Pulmonary artery endothelial cell (primary cell): ENCODE data around the gene KCNIP3. TPM values are rescaled to one million over a fixed set of nuclear protein-coding genes. Genes with fewer than 3 reads are reported as not detected.
"Not testable (repeated sequence)": the region's sequence is repeated elsewhere in the genome, so short reads cannot be mapped to it uniquely, and the experiment has no call there.

Experiments used
- DNase-seq: peaks from one replicate; pipeline ENCODE4 v3.0.0-alpha.2; 2011; ENCODE audit warnings: low read depth, low spot score
- total RNA-seq: library from RNA; depleted of rRNA; stranded (reverse); fragments of >200 nt; gene quantifications from 2 replicates; pipeline ENCODE4 v1.2.3, GENCODE V29; 2014

KCNIP3 gene
- total RNA-seq, 1 donor from 2014 or later = 0.33 TPM

DNA sequence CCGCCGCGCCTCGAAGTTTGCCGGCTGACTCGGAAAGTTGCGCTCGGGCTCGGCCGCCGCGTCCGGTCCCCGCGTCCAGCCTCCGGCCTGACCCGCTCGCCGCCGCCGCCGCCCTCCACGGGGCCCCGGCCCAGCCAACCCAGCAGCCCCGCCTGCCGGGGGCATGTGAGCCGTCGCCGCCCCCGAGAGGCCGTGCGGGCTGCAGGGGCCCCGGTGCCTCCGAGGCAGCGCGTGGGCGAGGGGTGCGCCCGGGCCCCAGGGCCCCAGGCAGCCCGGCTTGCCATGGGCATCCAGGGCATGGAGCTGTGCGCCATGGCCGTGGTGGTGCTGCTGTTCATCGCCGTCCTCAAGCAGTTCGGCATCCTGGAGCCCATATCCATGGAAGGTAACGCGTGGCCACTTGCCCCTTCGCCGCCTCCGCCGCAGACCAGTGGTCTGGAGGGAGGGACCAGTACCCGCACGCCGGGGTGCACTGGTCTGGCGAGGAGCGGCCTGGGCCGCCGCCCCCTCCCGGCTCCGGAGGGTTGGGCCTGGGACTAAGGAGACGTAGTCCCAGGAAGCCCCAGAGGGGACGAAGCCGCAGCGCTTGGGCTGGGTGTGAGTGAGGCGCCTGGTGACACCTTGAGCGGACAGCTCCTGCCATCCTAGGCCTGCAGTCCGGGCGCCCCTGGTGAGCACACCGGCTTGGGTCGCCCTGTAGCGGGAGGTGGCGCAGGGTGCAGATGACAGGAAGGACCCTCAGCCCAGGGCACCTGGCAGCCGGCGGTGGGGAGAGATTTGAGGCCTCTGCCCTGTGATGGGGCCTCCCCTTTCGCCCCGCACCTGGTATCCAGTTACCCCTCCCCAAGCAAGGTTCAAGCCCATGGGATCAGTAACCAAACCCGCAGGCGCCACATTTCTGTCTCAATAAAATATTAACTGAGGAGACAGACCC is 49.9 kb downstream of the KCNIP3 start:
- DNase-seq = no peak

DNA sequence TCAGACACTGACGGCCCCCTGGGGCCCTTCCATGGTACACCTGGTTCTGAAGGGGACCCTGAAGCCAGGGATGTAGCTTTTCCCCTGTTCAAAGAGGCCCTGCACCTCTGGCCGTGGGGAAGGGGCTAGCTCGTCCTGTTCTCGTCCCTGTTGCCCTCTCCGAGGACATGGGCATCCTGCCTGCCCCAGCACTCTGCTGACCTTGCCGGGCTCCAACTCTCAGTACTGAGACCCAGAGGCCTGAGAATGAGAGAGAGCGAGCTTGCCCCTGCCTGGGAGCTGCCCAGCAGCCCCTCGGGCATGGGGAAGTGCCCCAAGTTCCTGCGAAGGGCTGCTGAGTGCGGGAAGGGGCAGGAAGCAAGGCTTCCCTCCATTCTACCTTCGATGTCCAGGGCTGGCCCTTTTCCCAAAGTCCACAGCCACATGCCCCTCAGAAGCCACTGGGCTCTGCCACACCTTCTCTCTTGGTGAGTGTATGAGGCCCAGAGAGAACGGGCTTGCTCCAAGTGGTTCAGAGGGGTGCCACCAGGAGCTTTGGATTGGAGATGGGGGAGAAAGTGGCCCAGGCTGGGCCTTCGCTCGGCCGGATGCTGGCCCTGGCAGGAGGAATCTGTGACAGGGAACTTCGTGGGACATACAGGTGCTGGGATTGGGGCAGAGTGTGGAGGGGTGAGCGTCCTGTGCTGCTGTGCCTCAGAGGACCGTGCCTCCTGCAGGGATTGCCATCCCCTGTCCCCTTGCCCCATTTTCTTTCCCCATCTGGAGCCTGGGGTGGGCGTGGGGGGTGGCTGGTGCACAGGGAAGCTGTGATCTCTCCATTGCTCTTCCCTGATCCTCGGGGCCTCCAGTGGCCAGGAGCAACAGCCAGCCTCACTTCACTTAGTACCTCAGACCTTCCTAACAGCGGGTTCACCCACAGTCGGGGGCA is 50.8 kb downstream of the KCNIP3 start:
- DNase-seq = no peak

DNA sequence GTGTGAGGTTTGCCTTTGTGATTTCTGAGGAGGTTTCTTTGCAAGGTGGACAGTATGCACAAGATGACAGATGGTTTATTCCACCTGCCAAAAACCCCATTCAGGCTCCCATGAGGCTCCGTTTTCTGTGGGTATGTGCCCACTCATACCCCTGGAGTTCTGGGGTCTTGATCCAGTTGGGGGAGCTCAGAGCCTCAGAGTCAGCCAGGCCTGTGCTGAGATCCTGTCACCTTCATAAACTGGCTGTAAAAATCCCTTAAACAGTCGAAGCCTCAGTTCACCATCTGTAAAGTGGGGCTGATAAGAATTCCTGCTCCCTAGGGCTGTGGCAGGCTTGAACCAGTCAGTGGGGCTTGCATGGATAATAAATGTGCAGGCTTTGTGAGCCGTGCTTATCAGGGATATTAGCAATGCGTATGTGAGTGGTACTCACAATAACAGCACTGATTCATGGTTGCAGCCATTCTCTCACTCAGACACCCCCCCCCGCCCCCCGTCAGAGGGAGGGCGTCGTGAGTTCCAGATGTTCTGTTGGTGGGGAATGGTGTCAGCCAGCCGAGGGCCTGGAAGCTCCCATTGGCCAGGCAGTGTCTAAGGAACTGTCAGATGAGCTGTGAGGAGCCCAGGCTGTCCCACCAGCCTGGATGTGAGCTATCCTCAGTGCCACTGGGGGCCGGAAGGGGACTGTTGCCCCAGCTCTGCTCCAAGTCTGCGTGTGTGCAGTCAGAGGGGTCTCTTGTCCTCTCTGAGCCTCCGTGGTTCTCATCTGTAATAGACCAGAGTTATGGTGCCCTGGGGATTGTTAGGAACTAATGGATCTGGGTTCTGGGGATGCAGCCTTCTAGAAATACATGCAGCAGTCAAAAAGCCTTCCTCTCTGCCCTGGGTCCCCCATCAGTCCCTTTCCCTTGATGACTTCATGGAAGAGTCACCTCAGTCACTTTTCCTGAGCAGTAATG is 51.7 kb downstream of the KCNIP3 start:
- no peak for DNase-seq

DNA sequence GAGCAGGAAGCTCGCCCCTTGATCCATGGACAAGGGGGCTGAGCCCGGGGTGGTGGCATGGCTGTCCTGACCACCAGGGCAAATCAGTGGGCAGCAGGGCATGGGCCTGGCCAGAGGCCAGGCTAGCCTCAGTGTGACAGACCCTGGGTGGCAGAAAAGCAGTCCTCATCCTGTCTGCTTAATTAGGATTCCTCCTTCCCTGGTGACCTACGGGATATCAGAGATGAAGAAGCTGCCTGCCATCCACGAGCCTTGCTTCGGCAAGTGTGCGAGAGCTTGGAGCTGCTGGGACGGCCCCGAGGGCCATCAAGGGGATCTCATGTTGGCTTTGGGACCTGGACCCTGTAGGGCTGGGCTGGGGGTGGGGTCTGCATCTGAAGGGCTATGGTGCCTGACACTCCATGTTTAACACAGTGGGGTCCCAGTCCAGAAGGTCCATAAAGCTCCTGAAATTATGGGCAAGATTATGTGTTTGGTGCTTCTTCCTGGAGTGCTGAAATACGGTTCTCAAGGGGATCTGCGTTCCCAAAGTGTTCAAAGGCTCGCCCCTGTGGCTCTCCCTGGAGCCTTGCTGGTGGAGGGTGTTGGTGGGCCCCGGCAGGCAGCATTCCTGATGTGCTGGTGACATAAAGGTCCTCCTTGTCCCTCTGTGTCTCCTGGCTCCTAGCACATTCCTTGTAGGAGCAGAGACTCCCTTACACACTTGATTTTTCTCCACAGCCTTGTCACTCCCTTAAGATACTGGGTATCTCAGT is 52.6 kb downstream of the KCNIP3 start:
- DNase-seq = no peak

DNA sequence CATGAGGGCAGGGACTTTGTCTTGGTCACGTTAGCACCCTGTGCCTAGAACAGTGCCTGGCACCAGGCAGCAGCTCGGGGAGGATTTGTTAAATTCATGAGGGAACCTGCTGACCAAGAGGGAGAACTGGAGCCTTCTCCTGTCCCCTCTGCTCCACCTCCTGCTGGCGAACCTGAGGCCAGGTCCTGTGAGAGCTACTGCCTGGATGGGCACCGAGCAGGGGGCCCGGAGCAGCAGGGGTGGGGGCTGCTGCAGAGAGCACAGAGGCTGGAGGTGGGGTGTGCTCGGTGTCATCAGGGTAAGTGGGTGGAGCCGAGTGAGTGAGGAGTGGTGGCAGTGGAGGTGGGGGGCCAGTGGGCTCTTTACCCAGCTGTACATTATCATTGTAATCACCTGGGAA is 53.2 kb downstream of the KCNIP3 start:
- no peak for DNase-seq

DNA sequence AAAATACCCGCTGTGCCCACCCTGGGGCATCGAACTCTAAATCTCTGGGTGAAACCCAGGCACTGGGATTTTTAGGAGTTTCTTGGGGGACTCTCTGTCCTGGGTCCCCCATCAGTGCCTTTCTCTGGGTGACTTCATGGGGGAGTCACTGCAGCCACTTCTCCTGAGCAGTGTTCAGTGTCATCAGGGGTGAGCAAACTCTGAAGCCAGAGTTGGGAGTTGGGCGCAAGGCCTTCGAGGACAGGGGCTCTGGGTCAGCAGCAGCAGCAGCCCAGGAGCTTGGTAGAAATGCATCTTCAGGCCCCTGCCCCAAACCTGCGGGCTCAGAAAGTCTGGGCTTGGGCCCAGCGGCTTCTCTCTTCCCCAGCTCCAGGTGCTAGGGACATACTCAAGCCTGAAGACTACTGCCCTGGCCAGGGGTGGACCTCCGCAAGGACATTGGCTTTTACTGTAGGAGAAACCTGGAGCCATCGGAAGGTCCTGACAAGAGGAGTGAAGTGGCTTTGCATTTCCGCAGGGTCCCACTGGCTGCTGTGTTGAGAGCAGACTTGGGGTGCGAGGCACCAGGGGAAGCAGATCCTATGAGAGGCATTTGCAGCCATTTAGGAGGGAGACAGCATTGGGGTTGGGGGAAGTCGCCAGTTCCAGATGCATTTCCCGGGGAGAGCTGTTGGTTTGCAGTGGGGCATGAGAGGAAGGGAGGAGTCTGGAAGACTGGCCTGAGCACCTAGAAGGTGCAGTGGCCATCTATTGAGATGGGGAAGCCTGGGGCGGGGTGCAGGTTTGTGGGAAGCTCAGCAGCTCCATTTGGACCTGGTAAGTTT is 53.8 kb downstream of the KCNIP3 start:
- DNase-seq = no peak

DNA sequence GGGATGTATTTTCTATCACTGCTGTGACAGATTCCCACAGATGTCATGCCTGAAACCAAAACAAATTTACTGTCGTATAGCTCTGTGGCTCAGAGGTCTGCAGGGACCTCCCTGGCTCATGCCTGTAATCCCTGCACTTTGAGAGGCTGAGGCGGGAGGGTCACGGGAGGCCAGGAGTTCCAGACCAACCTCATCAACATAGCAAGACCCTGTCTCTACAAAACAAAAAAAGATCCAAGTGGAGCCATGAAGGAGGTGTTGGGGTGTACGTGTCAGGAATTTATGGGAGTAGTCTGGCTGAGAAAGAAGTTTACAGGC is 54.4 kb downstream of the KCNIP3 start:
- no peak for DNase-seq

DNA sequence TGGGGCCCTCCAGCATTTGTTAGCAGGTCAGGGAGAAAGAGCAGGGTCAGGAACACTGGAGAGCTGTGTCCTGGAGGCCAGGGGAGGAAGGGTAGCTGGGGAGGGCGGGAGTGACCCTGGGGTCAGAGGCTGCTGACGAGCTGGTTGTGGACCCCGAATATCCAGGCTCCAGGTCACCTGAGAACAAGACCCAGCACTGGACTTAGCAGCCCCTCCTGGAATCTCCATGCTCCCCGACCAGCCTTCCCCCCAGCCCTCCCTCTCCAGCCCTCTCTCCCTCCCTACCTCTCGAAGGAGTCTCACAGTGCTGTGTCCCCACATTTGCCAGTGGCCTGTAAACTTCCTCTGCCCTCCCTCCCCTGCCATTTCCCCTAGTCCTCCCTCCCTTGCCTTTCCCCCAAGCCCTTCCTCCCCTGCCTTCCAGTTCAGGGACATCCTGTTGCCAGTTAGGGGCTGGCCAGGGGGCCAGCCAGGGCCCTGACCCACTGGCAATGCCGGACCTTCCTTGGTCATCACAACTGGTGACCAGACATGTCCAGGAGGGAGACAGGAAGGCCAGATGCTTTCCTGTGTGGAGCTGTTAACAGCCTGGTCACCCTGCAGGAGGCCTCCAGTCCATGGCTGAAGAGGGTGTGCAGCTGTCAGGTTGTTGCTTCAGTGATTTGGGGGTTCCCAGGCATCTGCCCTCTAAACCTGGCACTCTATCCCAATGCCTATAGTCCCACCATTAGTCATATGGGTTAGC is 55.3 kb downstream of the KCNIP3 start:
- no peak for DNase-seq

DNA sequence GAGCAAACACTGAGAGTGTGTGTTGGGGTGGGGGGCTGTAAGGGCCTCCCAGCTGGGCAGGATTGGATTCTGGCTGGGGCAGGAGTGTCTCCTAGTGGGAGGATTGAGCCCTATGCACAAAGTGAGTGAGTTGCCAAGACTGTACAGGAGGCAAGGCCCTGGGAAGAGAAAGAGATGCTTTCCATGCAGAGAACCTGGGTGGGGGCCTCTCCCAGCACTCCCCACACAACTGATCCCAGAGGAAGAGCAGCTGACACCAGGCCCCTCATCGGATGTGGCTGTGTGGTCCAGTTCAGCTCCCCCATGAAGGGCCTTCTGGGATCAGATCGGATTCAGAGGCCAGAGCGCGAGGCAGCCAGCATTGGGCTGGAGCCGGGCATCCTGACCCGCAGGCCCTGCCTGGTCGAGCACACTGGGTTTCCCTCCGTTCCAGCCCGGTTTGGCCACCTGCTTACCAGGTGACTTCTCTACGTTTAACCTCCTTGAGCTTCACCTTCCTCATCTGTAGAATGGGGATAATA is 56.0 kb downstream of the KCNIP3 start:
- DNase-seq = no peak

DNA sequence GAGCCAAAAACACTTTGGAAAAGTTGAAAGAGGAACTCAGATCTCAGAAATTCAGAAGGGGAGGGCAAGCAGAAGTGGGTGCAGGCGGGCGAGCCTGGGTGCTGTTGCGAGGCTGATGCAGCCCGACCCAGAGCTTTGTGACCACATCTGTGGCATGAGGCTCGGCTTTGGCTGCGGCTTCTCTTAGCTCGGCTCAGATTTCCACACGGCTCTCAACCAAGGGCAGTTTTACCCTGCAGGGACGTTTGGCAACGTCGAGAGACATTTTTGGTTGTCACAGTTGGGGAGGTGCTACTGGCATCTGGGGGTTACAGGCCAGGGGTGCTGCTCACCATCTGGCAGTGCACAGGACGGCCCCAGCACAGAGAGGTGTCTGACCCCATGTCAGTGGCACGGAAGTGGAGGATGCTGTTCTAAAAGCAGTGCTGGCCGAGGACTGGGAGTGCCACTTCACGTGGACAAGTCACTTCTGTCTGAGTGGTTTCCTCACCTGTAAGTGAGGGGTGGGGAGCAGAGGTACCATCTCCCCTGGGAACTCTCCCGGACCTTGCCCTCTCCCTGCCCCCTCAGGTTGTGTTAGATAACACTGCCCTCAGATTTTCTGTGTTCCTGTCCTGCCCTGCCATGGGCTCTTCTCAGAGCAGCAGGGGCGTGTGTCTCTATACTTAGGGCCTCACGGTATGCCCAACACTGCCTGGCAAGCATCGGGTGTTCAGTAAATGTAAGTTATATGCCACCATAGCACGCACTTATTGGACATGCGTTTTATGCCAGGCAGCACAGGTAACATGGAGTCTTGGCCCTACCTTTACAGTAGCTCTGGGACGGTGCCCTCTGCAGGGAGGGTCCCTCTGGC is 56.7 kb downstream of the KCNIP3 start:
- no peak for DNase-seq

DNA sequence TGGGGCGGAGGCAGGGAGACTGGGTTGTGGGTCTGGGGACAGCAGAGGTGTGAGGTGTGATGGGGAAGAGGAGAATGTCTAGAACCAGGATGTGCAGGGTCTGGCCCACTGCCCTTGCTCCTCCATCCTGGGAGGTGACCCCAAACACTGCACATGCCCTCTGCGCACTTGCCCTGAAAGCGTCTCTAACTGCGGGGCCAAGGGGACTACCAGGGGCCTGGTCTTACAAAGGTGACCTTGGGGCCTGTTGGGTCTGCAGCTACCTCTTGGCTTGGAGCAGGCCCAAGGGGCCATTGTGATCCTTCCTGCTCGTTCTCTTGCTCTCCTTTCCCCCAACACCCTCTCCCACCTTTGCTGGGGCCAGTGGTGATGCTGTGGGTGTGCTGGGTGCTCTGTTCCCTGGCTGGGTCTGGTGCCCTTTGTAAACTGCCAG is 57.3 kb downstream of the KCNIP3 start:
- DNase-seq = no peak

DNA sequence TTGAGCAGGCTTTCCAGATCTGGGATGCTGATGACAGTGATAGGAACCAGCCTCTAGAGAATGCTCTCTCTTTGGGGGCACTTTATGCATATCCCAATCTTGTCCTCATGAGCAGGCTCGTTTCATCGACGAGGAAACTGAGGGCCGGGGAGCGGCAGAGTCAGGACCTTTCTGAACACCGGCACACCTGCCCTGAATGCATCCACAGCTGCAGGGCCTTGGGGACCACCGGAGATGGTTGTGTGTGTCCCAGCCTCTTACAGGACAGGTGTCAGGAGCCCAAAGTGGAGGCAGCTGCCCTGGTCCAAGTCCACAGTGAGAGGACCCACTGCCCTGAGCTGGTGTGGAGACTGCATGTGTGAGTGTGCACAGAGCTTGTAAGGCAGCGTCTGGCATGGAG is 57.8 kb downstream of the KCNIP3 start:
- no peak for DNase-seq

DNA sequence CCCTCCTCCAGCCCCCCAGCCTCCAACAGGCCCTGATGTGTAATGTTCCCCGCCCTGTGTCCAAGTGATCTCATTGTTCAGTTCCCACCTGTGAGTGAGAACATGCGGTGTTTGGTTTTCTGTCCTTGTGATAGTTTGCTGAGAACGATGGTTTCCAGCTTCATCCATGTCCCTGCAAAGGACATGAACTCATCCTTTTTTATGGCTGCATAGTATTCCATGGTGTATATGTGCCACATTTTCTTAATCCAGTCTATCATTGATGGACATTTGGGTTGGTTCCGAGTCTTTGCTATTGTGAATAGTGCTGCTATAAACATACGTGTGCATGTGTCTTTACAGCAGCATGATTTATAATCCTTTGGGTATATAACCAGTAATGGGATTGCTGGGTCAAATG is 58.3 kb downstream of the KCNIP3 start:
- not testable (repeated sequence) for DNase-seq

DNA sequence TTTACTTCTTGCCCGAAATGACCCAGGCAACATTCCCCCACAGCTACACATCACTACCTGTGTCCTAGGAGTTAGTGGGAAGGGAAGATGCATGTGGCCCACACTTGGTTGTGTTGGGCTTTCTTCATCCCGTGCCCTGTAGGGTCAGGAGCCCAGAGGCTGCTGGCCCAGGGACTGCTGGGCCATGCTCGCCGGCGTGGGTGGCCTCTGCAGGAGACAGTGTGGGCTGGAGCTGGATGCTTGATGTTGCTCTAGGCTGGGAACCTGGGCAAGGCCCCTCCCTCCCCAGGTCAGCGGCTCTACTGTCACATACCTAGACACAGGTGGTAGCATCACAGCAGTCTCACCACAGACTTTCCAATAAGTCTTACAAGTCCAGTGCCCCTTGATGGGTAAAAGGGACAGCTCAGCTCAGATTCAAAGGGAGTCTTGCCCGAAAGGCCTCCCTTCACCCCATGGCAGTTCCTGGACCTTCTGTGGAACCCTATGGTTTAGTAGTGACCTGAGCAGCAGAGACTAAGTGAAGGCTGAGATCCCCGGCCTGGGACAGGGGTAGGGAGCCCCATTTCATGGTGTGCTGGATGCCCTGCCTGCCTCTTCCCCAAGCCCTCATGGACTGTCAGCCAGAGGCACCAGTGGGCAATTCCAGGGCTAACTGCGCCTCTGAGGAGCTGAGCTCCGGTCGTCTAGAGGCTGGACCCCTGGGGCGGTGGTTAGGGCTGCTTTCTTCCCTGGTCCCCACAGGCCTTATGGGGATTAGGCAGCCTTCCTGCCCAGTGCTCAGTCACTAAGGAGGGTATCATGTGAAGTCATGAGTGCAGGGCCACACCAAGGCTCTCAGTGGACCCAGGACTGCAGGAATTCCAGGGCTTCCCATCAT is 59.9 kb downstream of the KCNIP3 start:
- DNase-seq = no peak

DNA sequence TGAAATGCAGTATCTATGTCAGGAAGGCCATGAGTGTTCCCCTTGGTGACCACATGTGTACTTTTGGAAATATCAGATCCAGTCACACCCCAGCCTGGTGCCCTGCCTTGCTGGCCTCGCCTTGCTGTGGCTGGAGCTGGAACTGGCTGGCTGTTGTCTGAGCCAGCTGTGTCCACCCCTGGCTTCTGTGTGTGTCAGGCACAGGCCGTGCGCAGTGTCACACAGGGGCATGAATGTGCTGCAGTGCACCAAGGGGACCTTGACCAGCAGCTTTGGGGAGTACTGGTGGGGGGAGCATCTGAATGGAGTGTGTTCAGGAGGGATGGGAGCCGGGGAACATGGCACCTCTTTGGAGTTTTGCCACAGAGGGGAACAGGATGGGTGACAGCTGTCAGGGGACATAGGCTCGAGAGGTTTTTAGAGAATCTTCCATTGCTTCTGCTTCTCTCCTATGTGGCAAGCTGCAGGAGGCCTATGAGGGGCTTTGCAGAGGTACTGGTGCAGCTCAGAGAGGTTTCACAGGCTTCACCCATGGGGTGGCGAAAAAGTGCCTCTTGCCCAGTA is 60.7 kb downstream of the KCNIP3 start:
- DNase-seq = no peak

DNA sequence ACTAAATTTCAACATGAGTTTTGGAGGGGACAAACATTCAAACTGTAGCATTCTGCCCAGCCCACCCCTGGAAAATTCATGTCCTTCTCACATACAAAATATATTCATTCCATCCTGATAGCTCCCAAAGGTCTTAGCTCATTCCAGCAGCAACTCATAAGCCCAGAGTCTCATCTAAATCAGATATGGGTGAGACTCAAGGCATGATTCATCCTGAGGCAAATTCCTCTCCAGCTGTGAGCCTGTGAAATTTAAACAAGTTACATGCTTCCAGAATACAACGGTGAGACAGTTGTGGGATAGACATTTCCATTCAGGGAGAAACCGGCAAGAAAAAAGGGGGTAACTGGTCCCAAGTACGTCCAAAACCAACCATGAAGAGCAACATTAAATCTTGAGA is 61.9 kb downstream of the KCNIP3 start:
- DNase-seq = no peak
